HG03469 (cell line): Measurements from ENCODE around the gene DCTN2.
"Not testable (repeated sequence)": the region's sequence is repeated elsewhere in the genome, so short reads cannot be mapped to it uniquely, and the experiment has no call there.

Source experiments
- ATAC-seq: cut with Tn5 transposase; IDR thresholded peaks from one replicate; pipeline ENCODE4 v1.9.1; 2021; ENCODE audit warnings: mild to moderate bottlenecking, moderate library complexity, moderate number of reproducible peaks; ENCODE audit not compliant: unreplicated experiment

Gene DCTN2

DNA sequence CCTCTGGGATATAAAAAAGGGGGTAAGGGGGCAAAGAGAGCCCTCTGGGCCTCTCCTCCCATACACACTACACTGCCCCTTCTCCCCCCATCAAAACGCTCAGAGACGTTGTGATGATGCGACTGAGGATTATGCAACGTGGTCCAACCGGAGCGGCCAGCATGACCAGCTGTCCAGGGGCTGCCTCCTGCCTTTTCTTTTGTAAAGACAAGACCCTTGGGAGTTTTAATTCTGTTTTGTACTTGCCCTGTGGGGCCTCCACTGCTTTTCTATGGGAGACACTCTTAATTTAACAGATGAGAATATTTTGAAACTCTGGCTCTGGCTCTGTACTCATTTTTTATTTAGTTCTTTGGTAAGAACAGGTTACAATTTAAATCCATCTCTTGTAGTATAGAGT, 17.2 kb downstream of the DCTN2 start:
- ATAC-seq, result no peak

DNA sequence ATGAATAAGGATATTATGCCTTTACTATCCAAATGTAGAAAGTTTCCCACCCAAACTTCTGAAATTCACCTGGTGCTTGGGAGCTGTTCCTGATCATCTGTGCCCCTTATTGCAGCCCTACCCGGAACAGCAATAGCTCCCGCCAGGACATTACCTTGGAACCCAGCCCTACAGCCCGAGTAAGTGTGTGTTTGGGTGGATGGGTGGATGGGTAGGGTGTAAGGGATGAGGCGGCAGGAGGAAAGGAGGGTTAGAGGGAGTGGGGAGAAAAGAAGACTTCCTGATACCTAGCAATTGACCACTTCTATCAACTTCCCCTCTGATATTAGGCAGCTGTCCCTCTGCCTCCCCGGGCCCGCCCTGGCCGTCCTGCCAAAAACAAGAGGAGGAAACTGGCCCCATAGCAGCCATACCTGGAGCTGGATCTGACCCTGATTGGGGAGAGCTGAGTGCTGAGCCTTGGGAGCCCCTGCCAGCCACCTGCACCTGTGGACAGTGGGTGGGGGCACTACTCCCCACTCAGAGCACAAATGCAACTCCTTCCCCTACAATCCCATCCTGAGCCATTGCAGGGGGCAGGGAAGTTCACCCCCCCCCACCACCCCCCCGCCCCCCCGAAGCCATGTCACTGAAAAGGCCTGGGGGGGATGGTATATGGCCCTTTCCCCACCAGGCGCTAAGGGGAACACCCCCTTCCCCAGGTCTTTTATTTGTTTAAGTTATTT, 18.0 kb downstream of the DCTN2 start:
- ATAC-seq, result no peak

DNA sequence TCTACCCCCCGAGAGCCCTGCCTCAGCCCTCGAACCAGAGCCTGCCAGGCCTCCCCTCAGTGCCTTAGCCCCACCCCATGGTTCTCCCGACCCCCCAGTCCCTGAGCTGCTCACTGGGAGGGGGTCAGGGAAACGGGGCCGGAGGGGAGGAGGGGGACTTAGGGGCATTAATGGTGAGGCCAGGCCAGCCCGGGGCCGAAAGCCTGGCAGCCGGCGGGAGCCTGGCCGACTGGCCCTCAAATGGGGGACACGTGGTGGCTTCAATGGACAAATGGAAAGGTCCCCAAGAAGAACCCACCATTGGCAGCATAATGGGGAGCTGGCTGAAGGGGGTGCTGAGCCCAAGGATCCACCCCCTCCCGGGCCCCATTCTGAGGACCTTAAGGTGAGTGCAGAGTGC, 18.8 kb downstream of the DCTN2 start:
- ATAC-seq, result no peak

DNA sequence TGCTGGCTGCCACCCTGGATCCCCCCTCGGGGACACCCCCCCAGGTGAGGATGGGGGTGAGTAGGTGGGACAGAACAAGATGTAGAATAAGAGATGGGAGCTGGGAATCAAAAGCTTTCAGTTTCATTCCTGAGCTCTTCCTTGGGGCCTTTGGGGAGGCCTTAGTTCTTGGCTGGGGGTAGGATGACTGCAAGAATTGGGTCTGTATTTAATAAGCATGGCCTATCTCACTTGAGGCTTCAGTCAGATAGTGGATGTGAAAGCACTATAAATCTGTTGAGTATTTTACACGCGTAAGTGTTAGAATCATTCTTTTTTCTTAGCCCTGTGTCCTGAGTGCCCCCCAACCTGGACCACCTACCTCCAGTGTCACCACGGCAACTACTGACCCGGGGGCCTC, 19.8 kb downstream of the DCTN2 start:
- ATAC-seq, result no peak

DNA sequence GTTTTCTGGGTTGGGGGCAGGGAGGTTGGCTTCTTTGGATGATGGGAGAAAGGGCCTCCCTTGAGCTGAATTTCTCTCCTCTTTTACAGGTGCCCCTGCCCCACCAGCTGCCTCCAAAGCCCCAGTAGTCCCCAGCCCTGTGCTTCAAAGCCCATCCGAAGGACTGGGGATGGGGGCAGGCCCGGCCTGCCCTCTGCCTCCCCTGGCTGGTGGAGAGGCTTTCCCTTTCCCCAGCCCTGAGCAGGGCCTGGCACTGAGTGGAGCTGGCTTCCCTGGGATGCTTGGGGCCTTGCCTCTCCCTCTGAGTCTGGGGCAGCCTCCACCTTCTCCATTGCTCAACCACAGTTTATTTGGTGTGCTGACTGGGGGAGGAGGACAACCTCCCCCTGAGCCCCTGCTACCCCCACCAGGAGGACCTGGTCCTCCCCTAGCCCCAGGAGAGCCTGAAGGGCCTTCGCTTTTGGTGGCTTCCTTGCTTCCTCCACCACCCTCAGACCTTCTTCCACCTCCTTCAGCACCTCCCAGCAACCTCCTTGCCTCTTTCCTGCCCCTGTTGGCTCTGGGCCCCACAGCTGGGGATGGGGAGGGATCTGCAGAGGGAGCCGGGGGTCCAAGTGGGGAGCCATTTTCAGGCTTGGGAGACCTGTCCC, 20.4 kb downstream of the DCTN2 start:
- no peak for ATAC-seq

DNA sequence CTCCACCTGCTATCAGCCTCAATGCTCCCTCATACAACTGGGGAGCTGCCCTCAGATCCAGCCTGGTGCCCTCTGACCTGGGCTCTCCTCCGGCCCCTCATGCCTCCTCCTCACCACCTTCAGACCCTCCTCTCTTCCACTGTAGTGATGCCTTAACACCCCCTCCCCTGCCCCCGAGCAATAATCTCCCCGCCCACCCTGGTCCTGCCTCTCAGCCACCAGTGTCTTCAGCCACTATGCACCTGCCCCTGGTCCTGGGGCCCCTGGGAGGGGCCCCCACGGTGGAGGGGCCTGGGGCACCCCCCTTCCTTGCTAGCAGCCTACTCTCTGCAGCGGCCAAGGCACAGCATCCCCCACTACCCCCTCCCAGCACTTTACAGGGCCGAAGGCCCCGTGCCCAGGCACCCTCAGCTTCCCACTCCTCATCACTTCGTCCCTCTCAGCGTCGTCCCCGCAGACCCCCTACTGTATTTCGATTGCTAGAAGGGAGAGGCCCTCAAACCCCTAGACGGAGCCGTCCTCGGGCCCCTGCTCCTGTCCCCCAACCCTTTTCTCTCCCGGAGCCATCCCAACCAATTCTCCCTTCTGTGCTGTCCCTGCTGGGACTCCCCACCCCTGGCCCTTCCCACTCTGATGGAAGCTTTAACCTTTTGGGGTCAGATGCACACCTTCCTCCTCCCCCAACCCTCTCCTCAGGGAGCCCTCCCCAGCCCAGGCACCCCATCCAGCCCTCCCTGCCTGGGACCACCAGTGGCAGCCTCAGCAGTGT, 21.2 kb downstream of the DCTN2 start:
- ATAC-seq, result no peak

GRCh38 chr12:57524814-57525614, 22.0 kb downstream of the DCTN2 start:
- no peak for ATAC-seq

- no peak for ATAC-seq
Observed at GRCh38 chr12:57523706-57524614, 23.0 kb downstream of the DCTN2 start.

DNA sequence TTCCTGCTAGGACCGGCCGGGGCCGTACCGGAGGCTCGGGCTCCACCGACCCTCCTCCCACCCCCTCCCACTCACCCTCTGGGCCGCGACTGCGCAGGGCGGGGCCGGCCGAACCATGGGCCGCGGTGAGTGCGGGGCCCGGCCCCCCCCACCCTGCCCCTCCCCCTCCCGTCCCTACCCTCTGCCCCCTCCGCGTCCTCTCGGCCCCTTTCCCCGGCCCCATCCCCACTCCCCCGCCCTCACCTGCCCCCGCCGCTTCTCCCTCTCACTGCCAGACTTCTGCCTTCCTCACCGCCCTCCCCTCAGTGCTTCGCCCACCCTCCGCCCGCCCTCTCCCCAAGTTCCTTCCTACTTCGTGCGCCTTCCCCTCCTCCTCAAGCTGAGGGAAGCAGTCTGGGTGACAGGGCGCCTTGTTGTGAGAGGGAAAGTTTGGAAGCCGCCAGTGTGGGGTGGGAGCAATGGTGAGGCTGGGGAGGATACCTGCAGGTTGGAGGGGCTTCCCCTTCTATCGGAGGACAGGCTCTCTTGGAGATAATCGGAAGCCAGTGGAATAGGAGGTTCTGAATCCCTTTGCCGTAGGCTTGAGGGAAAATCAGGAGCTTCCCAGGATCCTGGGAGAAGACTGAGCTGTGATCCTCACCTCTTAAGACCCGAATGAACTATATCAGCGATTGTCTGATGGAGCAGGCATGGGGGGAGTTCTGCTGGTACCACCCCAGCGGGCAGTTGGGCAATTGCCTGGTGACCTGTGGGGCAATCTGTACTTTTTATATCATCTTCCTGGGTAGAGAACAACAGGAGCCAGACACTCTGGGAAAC, 23.9 kb downstream of the DCTN2 start:
- no peak for ATAC-seq

DNA sequence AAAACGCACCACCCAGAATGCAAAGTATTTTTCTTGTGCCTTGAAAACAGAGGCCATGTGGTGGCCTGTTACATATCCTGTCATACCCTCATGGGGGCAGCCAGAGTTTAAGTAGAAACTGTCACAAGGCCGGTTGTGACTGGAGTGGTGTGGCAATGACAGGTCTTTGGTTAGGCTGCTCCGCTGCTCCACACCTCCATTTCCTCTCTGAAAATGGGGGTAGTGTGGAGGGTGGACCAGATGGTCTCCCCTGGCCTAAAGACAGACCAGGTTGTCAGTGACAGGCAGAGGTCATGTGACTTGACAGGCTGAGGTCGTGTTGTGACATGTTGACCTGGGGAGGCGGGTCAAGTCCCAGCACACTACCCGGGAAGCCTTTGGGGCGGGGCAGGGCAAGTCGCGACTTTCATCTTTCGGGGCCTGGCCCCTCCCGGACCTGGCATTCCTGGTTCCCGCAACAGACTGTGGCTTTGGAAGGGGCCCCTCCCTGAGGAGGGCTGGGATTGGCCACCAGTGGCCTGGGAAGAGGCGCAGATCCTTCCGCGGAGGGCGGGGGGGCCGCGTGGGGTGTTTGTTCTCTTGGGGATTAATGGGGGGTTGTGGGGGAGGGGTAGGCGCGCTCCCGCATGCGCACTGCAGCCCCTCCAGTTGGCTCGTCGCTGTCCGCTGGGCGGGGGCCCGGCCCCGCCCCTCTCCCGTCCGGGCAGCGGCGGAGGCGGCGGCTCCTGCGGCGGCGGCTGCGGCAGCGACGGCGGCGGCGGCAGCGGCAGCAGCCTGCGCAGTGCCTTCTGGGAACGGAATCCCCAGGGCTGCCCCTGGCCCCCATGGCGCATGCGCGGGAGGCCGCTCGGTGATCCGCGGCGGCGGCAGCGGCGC, 24.7 kb downstream of the DCTN2 start, which contains the start of gene MBD6:
Gene MBD6, plus strand, starts transcription at position 814 of the 876 bp plus-strand sequence. CDS start 1,480 bp downstream, outside the sequence.
- peak; percentile 28 for ATAC-seq

- ATAC-seq, result no peak
Observed at GRCh38 chr12:57521525-57522010, 25.4 kb downstream of the DCTN2 start.

GRCh38 chr12:57520053-57520818, 26.8 kb downstream of the DCTN2 start, which contains the start of gene DDIT3:
Gene DDIT3 (minus strand): TSS chr12:57520514. CDS start chr12:57517406, 3,108 bp downstream.
- ATAC-seq, result peak; percentile 38

GRCh38 chr12:57519796-57520052, 27.3 kb downstream of the DCTN2 start:
- no peak for ATAC-seq

GRCh38 chr12:57518920-57519795, 27.8 kb downstream of the DCTN2 start:
- no peak for ATAC-seq

- ATAC-seq, result no peak
Observed at GRCh38 chr12:57518176-57518919, 28.6 kb downstream of the DCTN2 start.

- ATAC-seq, result not testable (repeated sequence)
Observed at GRCh38 chr12:57517718-57518117, 29.3 kb downstream of the DCTN2 start.
